SH-SY5Y (cell line): ENCODE data around the gene SPTBN5.

ENCODE experiments used
- GATA2 ChIP-seq: IDR thresholded peaks from 2 replicates; pipeline ENCODE4 v1.6.1; 2011; ENCODE audit warnings: mild to moderate bottlenecking, low read depth, low read length
- GATA3 ChIP-seq: IDR thresholded peaks from 2 replicates; pipeline ENCODE4 v1.6.1; 2011; ENCODE audit warnings: low read depth, mild to moderate bottlenecking, low read length, moderate library complexity

The SPTBN5 gene

GRCh38 chr15:41832875-41833274 is 61.0 kb downstream of the SPTBN5 start:
- TF ChIP-seq GATA2 = no peak
- no peak for TF ChIP-seq GATA3

- TF ChIP-seq GATA2 (no peak), GATA3 (no peak)
These were observed 61.6 kb downstream of the SPTBN5 start for GRCh38 chr15:41832208-41832607.

DNA sequence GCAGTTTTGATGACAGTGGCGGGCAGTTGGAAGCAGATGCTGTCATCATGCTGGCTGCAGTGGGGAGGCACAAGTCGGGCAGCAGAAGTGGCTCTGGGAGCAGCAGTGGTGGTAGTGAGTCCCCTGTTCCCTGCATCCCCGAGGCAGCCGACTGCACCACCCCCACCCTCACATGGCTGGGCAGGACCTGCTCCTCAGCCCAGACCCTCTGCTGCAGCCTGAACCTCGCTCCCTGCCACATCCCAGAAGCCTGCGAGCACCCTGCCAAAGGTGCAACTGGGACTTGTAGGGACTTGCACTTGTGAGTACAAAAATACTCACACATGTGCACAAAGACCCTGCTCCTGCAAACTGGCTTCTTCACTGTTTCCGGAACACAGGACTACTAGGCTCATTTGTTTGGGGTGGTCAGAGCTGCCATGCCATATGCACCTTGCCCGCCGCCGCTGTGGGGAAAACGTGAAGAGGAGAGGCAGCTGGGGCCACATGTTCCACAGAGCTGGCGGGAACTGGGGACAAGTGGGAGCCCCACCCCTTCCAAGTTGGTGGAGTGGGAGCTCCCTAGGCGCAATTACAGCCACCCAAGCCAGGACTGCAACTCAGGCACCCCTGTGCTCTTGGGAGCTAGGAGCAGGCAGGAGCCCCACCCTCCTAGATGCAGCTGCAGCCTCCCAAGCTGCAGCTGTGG is 63.8 kb downstream of the SPTBN5 start:
- TF ChIP-seq GATA3 (no peak), GATA2 (no peak)

DNA sequence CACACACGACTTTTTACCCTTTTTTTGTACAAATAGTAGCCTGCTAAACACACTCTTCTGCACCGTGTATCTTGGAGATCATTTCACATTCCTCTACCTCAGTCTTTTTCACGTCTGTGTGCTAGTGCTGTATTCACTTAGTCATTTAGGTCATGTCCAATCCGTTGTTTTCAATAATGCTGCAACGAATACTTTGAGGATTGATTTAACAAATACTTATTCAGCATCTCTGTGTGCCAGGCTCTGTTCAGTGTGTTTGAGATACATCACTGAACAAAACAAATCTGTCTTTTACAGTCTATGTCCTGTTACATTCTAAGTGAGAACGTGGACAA is 65.1 kb downstream of the SPTBN5 start:
- TF ChIP-seq GATA3 = no peak

GRCh38 chr15:41827880-41828806 is 65.7 kb downstream of the SPTBN5 start, which contains the start of gene JMJD7:
JMJD7 (plus strand) TSS chr15:41828092; CDS start chr15:41828125, 33 bp downstream.
- TF ChIP-seq GATA3 (no peak), GATA2 (no peak)

DNA sequence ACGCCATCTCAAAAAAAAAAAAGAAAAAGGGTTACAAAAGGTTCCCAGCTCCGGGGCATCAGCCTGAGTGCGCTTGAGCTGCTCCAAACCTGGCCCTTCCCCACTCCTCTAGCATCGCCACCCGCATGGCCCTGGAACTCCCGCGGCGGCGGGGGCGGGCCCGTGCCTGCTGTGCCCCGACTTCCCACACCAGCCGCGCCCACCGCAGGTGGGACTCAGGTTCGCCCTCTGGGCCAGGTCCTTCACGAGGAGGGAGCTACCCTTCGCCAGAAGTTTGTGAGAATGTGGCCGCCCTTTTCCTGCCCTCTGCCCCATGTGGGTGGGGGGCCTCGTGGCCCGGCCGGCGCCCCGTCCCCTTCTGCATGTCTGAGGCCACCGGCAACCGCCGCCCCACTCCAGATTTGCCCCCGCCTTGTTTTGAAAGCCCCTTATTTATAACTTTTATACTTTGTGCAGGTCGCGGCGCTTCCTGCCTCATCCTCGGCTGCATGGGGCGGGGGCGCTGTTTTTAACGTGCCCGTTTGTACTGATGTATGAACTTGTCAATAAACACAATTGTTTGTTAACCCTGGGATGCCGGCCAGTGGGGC is 66.5 kb downstream of the SPTBN5 start:
- no peak for TF ChIP-seq GATA2
- no peak for TF ChIP-seq GATA3

DNA sequence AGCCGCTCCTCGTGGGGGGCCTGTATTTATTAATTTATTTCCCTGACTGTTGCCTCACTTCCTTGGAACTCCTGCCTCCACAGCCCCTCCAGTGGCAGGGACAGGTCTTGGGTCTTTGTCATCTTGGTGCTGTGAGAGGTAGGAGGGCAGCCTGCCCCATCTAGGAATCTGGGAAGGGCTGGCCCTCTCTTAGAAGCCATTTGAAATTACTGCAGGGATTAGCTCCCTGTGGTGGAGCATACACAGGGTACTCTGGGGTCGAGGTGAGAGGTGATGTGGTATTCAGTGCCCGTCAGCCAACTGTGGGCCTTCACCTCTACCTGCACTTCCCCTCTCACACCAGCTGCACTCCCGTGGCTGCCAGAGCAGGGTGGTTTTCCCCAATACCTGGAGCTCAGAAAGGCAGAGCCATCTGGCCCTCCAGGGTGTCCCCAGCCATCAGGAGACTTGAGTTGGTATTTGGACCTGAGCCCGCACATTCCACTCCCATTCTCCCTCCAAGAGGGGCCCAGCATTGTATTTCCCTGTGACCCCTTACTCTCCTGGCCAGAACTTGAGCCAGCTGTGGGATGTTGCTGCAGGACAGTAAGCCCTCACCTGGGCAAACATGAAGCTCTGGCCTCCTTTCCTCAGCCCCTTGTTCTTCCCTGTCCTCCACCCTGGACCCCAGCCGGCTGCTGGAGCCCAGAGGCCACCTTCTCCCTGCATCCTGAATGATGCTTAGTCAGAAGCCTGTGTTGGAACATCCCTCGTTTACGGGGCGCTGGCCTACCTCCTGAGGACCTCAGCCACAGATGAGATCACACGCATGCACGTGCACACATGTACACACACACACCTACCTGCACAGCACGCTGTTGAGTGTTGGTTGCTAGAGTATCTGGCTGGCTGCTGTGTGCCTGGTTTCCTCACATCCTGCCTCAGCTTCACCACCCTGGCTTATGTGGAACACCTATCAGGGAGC is 68.0 kb downstream of the SPTBN5 start:
- TF ChIP-seq GATA2 (no peak), GATA3 (no peak)

DNA sequence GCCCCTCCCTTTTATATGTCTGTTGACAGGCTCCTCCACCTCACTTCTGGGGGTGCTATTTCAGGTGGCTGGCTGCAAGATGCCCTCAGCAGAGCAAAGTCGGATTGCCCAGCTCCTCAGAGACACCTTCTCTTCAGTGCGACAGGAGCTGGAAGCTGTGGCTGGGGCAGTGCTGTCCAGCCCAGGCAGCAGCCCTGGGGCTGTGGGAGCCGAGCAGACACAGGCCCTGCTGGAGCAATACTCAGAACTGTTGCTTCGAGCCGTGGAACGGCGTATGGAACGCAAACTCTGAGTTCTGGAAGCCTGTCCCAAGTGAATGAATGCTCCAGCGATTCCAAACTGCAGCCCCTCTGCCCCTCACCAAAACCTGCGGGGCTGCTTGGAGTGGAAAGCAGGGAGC is 68.7 kb downstream of the SPTBN5 start:
- TF ChIP-seq GATA2 (no peak), GATA3 (no peak)

DNA sequence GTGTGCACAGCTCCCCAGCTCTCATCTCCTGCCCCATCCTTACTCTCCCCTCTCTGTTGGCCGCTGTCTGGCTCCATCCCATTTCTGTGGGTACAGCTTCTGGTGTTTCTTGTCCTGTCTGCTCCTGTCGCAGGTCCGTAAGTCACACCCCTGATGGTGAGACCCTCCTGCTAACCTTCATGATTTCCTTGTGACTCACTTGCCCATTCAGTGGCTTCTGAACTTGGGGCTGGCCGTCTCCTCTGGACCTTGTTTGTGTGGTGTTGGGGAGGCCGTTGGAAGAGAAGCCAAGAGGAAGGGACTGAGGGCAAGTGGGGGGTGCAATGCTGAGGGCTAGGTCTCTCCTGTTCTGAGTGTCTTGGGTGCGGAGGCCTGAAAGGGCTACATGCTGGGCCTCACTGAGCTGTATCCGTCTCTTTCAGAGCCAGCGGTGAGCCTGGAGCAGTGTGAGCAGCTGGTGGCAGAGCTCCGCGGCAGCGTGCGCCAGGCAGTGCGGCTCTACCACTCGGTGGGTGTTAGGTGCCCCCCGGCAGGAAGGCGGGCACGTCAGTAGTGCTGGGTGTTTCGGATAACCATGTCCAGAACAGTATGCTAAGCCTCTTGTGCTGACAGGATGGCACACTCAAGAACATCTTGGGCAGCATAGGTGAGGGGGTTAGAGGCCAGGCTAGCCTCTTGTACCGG is 69.6 kb downstream of the SPTBN5 start:
- no peak for TF ChIP-seq GATA2
- TF ChIP-seq GATA3 = no peak

GRCh38 chr15:41823502-41823901 is 70.4 kb downstream of the SPTBN5 start:
- TF ChIP-seq GATA2 (no peak), GATA3 (no peak)

DNA sequence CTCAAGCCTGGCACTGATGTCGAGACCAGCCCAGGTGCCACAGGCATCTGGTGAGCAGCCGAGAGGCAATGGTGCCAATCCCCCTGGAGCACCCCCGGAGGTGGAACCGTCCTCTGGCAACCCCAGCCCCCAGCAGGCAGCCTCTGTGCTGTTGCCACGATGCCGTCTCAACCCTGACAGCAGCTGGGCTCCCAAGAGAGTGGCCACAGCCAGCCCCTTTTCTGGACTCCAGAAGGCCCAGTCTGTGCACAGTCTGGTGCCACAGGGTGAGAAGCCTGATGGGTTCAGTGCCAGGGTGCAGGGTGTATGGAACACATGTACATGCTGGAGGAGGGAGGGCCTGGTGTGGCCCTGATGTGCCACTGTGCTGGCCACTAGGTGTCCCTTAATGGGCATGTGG is 70.9 kb downstream of the SPTBN5 start:
- no peak for TF ChIP-seq GATA3
- no peak for TF ChIP-seq GATA2

- TF ChIP-seq GATA3 (no peak), GATA2 (no peak)
These were observed 71.4 kb downstream of the SPTBN5 start for GRCh38 chr15:41822471-41822870.

GRCh38 chr15:41821831-41822230 is 72.0 kb downstream of the SPTBN5 start:
- TF ChIP-seq GATA2 (no peak), GATA3 (no peak)

DNA sequence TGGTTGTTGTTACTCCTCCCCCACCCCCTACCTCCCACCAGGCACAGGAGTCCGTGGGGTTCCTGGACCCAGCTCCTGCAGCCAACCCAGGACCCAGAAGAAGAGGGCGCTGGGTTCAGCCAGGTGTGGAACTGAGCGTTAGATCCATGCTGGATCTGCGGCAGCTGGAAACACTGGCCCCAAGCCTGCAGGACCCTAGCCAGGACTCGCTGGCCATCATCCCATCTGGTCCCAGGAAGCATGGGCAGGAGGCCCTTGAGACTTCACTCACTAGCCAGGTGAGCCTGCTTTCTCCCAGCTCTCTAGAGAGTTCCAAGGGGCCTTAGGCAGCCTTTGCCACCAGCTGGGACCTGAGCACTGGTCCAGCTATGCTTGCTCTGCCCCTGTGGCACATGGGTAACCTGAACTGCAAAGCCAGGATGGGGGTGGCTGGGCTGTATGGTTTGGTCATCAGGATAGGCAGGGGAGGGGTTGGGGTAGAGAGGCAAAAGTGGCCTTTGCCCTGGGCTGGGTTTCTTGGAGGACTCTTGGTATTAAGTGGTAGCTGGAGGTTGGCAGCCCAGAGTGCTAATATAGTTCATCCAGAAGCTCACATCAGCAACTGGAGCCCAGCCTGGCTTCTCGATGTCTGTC is 72.9 kb downstream of the SPTBN5 start:
- TF ChIP-seq GATA3 (no peak), GATA2 (no peak)
